H1 (cell line): Measurements from ENCODE around the gene SLC9A2. TPM values are rescaled to one million over a fixed set of nuclear protein-coding genes. Genes with fewer than 3 reads are reported as not detected.
A peak's percentile ranks its signal among the peaks of the same experiment; 100 is the strongest.

Experiments
- CTCF ChIA-PET: fragments of 300-600 bp; sonication (Branson Sonifier 250); formaldehyde crosslinking; loops from one replicate; lab custom pipeline; 2021; ENCODE audit not compliant: partially characterized antibody; lab: Charles Lee
- POLR2A ChIA-PET: fragments of 300-600 bp; sonication (Branson Sonifier 250); formaldehyde crosslinking; loops from one replicate; lab custom pipeline; 2021; ENCODE audit warnings: inconsistent platforms; ENCODE audit not compliant: partially characterized antibody; lab: Charles Lee
- DNase-seq, 2 experiments: peaks; one replicate each; pipeline versions ENCODE4 v3.0.0 to v3.0.0-alpha.2; 2010 to 2022; ENCODE audit warnings: low spot score in 2 of 2, low read depth in 1 of 2, mixed read lengths in 1 of 2
- FAIRE-seq: peaks from 2 replicates; lab custom pipeline; 2011; peaks lifted over from hg19 to GRCh38; lab: Jason Lieb, UNC
- H2AFZ ChIP-seq: 2 replicates; pipeline ENCODE4 v1.8.1; 2012; ENCODE audit warnings: low read length, inconsistent platforms
- H2AK5ac ChIP-seq: 2 replicates; pipeline ENCODE4 v1.6.1; 2013; ENCODE audit warnings: low read depth, low read length
- H2BK120ac ChIP-seq: replicated peaks from 2 replicates; pipeline ENCODE3; 2013; ENCODE audit warnings: low read depth, low read length, inconsistent platforms
- H2BK12ac ChIP-seq: 2 replicates; pipeline ENCODE4 v1.6.1; 2013; ENCODE audit warnings: low read depth, low read length
- H2BK15ac ChIP-seq: 2 replicates; pipeline ENCODE4 v1.6.1; 2013; ENCODE audit warnings: low read length
- H2BK20ac ChIP-seq: 2 replicates; pipeline ENCODE4 v1.6.1; 2013; ENCODE audit warnings: low read length
- H2BK5ac ChIP-seq: 2 replicates; pipeline ENCODE4 v1.6.1; 2013; ENCODE audit warnings: low read depth, low read length
- H3K14ac ChIP-seq: 2 replicates; pipeline ENCODE4 v1.6.1; 2013; ENCODE audit warnings: inconsistent platforms; ENCODE audit not compliant: insufficient read length
- H3K18ac ChIP-seq: 2 replicates; pipeline ENCODE4 v1.6.1; 2013; ENCODE audit warnings: low read length; ENCODE audit errors: extremely low read depth
- H3K23ac ChIP-seq: 2 replicates; pipeline ENCODE4 v1.6.1; 2013; ENCODE audit warnings: inconsistent platforms; ENCODE audit not compliant: insufficient read length
- H3K23me2 ChIP-seq: 2 replicates; pipeline ENCODE4 v1.6.1; 2013; ENCODE audit warnings: low read depth, low read length
- H3K27ac ChIP-seq: 2 replicates; pipeline ENCODE4 v1.6.1; 2011; ENCODE audit warnings: low read depth, low read length, inconsistent platforms
- H3K27me3 ChIP-seq, 4 experiments: replicated peaks in 1 of 4; 1 replicate in 1 of 4; 2 replicates in 3 of 4; pipeline versions ENCODE4 v1.6.1 to v1.8.1; 2011 to 2013; ENCODE audit warnings: low read length in 3 of 4, mild to moderate bottlenecking in 3 of 4, inconsistent platforms in 2 of 4, mixed read lengths in 2 of 4, moderate library complexity in 1 of 4; ENCODE audit not compliant: control insufficient read depth in 3 of 4, insufficient read depth in 3 of 4; ENCODE audit errors: extremely low read depth in 1 of 4
- H3K36me3 ChIP-seq, 4 experiments: 2 replicates each; pipeline versions ENCODE4 v1.6.1 to v1.8.1; 2011 to 2013; ENCODE audit warnings: mild to moderate bottlenecking in 4 of 4, low read length in 3 of 4, moderate library complexity in 2 of 4, control low read depth in 1 of 4, inconsistent platforms in 1 of 4; ENCODE audit not compliant: insufficient read depth in 4 of 4, control insufficient read depth in 2 of 4
- H3K4ac ChIP-seq: replicated peaks from 2 replicates; pipeline ENCODE3; 2013; ENCODE audit warnings: low read length, low read depth, mixed read lengths, inconsistent platforms; ENCODE audit not compliant: insufficient read length
- H3K4me1 ChIP-seq, 4 experiments: replicated peaks in 1 of 4; 1 replicate in 1 of 4; 2 replicates in 3 of 4; pipeline versions ENCODE4 v1.6.1 to v1.8.1; 2011 to 2013; ENCODE audit warnings: low read length in 3 of 4, inconsistent platforms in 2 of 4, mixed read lengths in 1 of 4; ENCODE audit not compliant: insufficient read depth in 4 of 4, control insufficient read depth in 3 of 4
- H3K4me2 ChIP-seq, 2 experiments: 2 replicates each; pipeline versions ENCODE4 v1.6.1 to v1.8.1; 2011 to 2013; ENCODE audit warnings: low read depth in 2 of 2, low read length in 2 of 2, control low read depth in 1 of 2, inconsistent platforms in 1 of 2, mild to moderate bottlenecking in 1 of 2; ENCODE audit not compliant: insufficient read depth in 1 of 2
- H3K4me3 ChIP-seq, 4 experiments: fragments of 200-600, 300-600 bp in 1 of 4; sonication (generic), shearing (Covaris generic), sonication (Bioruptor Twin) in 1 of 4; 2 replicates each; pipeline versions ENCODE4 v1.5.1 to v1.8.1; 2011 to 2016; ENCODE audit warnings: low read length in 4 of 4, low read depth in 3 of 4, control low read depth in 2 of 4, inconsistent platforms in 2 of 4, mild to moderate bottlenecking in 2 of 4, mixed read lengths in 1 of 4, moderate library complexity in 1 of 4; ENCODE audit not compliant: insufficient read depth in 2 of 4; ENCODE audit errors: extremely low read depth in 1 of 4
- H3K56ac ChIP-seq: replicated peaks from 2 replicates; pipeline ENCODE3; 2013; ENCODE audit warnings: low read depth, mild to moderate bottlenecking, mixed read lengths, low read length, inconsistent platforms; ENCODE audit not compliant: insufficient read length
- H3K79me1 ChIP-seq: 2 replicates; pipeline ENCODE4 v1.6.1; 2013; ENCODE audit warnings: low read depth, low read length, control low read depth
- H3K79me2 ChIP-seq, 2 experiments: 2 replicates each; pipeline versions ENCODE4 v1.6.1 to v1.8.1; 2012 to 2013; ENCODE audit warnings: low read length in 2 of 2, mild to moderate bottlenecking in 2 of 2, inconsistent platforms in 1 of 2; ENCODE audit not compliant: insufficient read depth in 2 of 2, control insufficient read depth in 1 of 2
- H3K9ac ChIP-seq, 4 experiments: replicated peaks in 1 of 4; 1 replicate in 1 of 4; 2 replicates in 3 of 4; pipeline versions ENCODE4 v1.6.1 to v1.8.1; 2011 to 2013; ENCODE audit warnings: low read depth in 3 of 4, low read length in 3 of 4, control low read depth in 2 of 4, mild to moderate bottlenecking in 2 of 4, moderate library complexity in 2 of 4, inconsistent platforms in 1 of 4; ENCODE audit errors: extremely low read depth in 1 of 4
- H3K9me3 ChIP-seq, 2 experiments: 2 replicates each; pipeline versions ENCODE4 v1.6.1 to v1.8.1; 2012 to 2013; ENCODE audit warnings: mild to moderate bottlenecking in 2 of 2, moderate library complexity in 2 of 2, control low read depth in 1 of 2, inconsistent platforms in 1 of 2, low read depth in 1 of 2, low read length in 1 of 2, mixed read lengths in 1 of 2; ENCODE audit not compliant: insufficient read depth in 2 of 2
- H4K20me1 ChIP-seq, 2 experiments: replicated peaks in 1 of 2; 2 replicates each; pipeline versions ENCODE3 to v1.8.1; 2011 to 2013; ENCODE audit warnings: inconsistent platforms in 2 of 2, low read length in 2 of 2, mild to moderate bottlenecking in 1 of 2; ENCODE audit not compliant: insufficient read depth in 2 of 2, control insufficient read depth in 1 of 2
- H4K5ac ChIP-seq: 2 replicates; pipeline ENCODE4 v1.6.1; 2013; ENCODE audit warnings: low read length, low read depth, mixed read lengths, inconsistent platforms; ENCODE audit not compliant: insufficient read length
- H4K8ac ChIP-seq: 2 replicates; pipeline ENCODE4 v1.8.0; 2013; ENCODE audit warnings: mild to moderate bottlenecking, moderate library complexity, low read length, inconsistent platforms; ENCODE audit not compliant: insufficient read depth; ENCODE audit errors: extremely low read depth
- H4K91ac ChIP-seq: replicated peaks from 2 replicates; pipeline ENCODE3; 2013; ENCODE audit warnings: low read length, mixed read lengths, inconsistent platforms; ENCODE audit not compliant: insufficient read length
- BCL11A ChIP-seq, 2 experiments: IDR thresholded peaks; one replicate each; pipeline ENCODE4 v1.6.1; 2011; ENCODE audit warnings: low read depth in 2 of 2, low read length in 2 of 2, mild to moderate bottlenecking in 2 of 2
- CEBPB ChIP-seq: IDR thresholded peaks from 2 replicates; pipeline ENCODE4 v1.6.1; 2012; ENCODE audit warnings: low read depth, low read length
- RAD21 ChIP-seq, 2 experiments: IDR thresholded peaks in 1 of 2; conservative IDR thresholded peaks in 1 of 2; 2 replicates each; pipeline ENCODE4 v1.6.1; 2011; ENCODE audit warnings: low read depth in 2 of 2, low read length in 2 of 2, improper control_type of control experiment in 1 of 2, inconsistent platforms in 1 of 2, mild to moderate bottlenecking in 1 of 2, moderate library complexity in 1 of 2
- WGBS, 2 experiments: shearing (Covaris generic) in 1 of 2; methylation state at CpG; one replicate each; pipeline versions ENCODE4 v1.1.6 to v1.1.7; 2013 to 2015; ENCODE audit warnings: low lambda C conversion rate in 2 of 2, mixed read lengths in 2 of 2, inconsistent platforms in 1 of 2, low coverage in 1 of 2, missing lambda C conversion rate in 1 of 2; ENCODE audit not compliant: insufficient replicate concordance in 2 of 2, insufficient coverage in 1 of 2, insufficient read length in 1 of 2; ENCODE audit errors: extremely low coverage in 1 of 2, missing lambda C conversion rate in 1 of 2; 5-methylcytosine and 5-hydroxymethylcytosine counted together
- polyA plus RNA-seq, 7 experiments: library from polyadenylated mRNA; depleted of rRNA in 3 of 7; stranded (reverse) in 5 of 7; unstranded in 2 of 7; fragments of >200 nt in 5 of 7; fragments of 200-250 nt in 2 of 7; gene quantifications; 1 replicate in 5 of 7; 2 replicates in 1 of 7; 4 replicates in 1 of 7; pipeline versions ENCODE4 v1.2.1 to v1.2.3, GENCODE V29; 2011 to 2013; ENCODE audit warnings: missing spikeins in 2 of 7, mixed read lengths in 2 of 7
- total RNA-seq: library from RNA; stranded (reverse); fragmentation: NEBNext Ultra II Directional; extraction: Animal tissue kit (Norgen Biotek cat#: 25700); gene quantifications from 2 replicates; pipeline ENCODE4 v1.2.1, GENCODE V29; 2021
- TF ChIP-seq, protein P1 (sequence below), 3 experiments: IDR thresholded peaks; 1 replicate in 2 of 3; 2 replicates in 1 of 3; pipeline versions ENCODE4 v1.5.1 to v1.6.1; 2011; ENCODE audit warnings: low read length in 3 of 3, mild to moderate bottlenecking in 3 of 3, inconsistent platforms in 2 of 3, low read depth in 1 of 3, moderate library complexity in 1 of 3; ENCODE audit not compliant: insufficient read depth in 1 of 3; ENCODE audit errors: control extremely low read depth in 1 of 3

SLC9A2 gene
- total and polyA plus RNA-seq, 2 of the 8 experiments (the other 6 are each of a cell fraction or from before 2014, with no cell fraction given), result 0.06 to 0.13 TPM

DNA sequence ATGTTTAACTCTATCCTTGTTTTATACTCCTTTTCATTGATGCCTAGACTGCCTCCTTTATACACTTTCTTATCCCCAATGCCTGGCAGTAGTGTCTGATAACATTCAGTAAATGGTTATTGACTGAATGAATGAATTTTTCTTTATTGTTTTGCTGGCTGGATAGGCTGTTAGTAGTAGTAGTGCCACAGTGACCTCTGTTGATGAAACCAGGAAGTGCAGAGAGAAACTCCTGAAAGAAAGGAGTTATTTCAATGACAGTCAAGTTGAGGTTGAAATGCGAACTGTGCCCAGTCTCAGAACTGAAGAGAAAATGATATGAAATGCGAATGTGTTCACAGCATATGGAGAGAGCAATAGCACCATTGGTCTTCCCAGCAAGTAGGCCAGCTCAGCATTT is 26.8 kb upstream of the SLC9A2 start:
- H4K20me1 ChIP-seq, result no peaks in the 10 kb centered on the region
- H4K8ac ChIP-seq, result no peak overlapping the region
- no peak overlapping the region for H2BK15ac ChIP-seq
- no peaks in the 10 kb centered on the region for H3K79me2 ChIP-seq
- H2BK12ac ChIP-seq, result no peak overlapping the region
- no peak for FAIRE-seq
- H2BK120ac ChIP-seq, result no peak overlapping the region
- H3K9me3 ChIP-seq, result no peaks in the 10 kb centered on the region
- H2AFZ ChIP-seq, result no peak overlapping the region
- H3K23me2 ChIP-seq, result no peaks in the 10 kb centered on the region
- H3K9ac ChIP-seq, result no peak overlapping the region
- H3K18ac ChIP-seq, result no peak overlapping the region
- DNase-seq, result peak in 1 of 2 experiments; percentile 57
- H3K27ac ChIP-seq, result no peak overlapping the region
- CTCF ChIA-PET, result interaction anchor here (0.7 to 3.8 kb wide), 21 partner anchors 12 to 357 kb away, joined by 3 to 29 read pairs (median 4); partner anchors contain the start of gene SLC9A4
- no peak overlapping the region for H3K23ac ChIP-seq
- H3K4me1 ChIP-seq, result no peaks in the 10 kb centered on the region
- POLR2A ChIA-PET, result no interaction called here
- no peaks in the 10 kb centered on the region for H3K36me3 ChIP-seq
- H3K56ac ChIP-seq, result no peak overlapping the region
- no peak overlapping the region for H4K5ac ChIP-seq
- no peak overlapping the region for H3K4ac ChIP-seq
- TF ChIP-seq CEBPB (no peak), RAD21 (IDR thresholded peaks at IDR 0.05 in 1 of 2, conservative IDR thresholded peaks at IDR 0.05 in 1 of 2; ENCODE audit: low read depth in 2 of 2, low read length in 2 of 2) (peak; percentile 81 to 83), BCL11A (IDR thresholded peaks at IDR 0.05; ENCODE audit: low read depth in 2 of 2, low read length in 2 of 2) (no peak)
- TF ChIP-seq, protein P1, sequence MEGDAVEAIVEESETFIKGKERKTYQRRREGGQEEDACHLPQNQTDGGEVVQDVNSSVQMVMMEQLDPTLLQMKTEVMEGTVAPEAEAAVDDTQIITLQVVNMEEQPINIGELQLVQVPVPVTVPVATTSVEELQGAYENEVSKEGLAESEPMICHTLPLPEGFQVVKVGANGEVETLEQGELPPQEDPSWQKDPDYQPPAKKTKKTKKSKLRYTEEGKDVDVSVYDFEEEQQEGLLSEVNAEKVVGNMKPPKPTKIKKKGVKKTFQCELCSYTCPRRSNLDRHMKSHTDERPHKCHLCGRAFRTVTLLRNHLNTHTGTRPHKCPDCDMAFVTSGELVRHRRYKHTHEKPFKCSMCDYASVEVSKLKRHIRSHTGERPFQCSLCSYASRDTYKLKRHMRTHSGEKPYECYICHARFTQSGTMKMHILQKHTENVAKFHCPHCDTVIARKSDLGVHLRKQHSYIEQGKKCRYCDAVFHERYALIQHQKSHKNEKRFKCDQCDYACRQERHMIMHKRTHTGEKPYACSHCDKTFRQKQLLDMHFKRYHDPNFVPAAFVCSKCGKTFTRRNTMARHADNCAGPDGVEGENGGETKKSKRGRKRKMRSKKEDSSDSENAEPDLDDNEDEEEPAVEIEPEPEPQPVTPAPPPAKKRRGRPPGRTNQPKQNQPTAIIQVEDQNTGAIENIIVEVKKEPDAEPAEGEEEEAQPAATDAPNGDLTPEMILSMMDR (IDR thresholded peaks at IDR 0.05; ENCODE audit: control extremely low read depth in 1 of 3, insufficient read depth in 1 of 3, low read depth in 1 of 3, low read length in 3 of 3), result peak in 2 of 3 experiments; percentile 57 to 71; a peak in 2 of 4 replicates
- H3K27me3 ChIP-seq, result no peaks in the 10 kb centered on the region
- no peak overlapping the region for H3K4me3 ChIP-seq
- H2BK5ac ChIP-seq, result no peak overlapping the region
- H3K14ac ChIP-seq, result no peak overlapping the region
- no peak overlapping the region for H2AK5ac ChIP-seq
- H4K91ac ChIP-seq, result no peak overlapping the region
- no peaks in the 10 kb centered on the region for H3K79me1 ChIP-seq
- no peak overlapping the region for H3K4me2 ChIP-seq
- WGBS, 2 experiments, result 83% methylated on average over 2 of the region's 2 CpGs; no CpG with 5 or more reads in 1 of the 2 experiments
- H2BK20ac ChIP-seq, result no peak overlapping the region
